HepG2 (cell line): Measurements from ENCODE around the gene KRTAP10-6.
"Not testable (repeated sequence)": the region's sequence is repeated elsewhere in the genome, so short reads cannot be mapped to it uniquely, and the experiment has no call there.

Source experiments
- EZH2 ChIP-seq: conservative IDR thresholded peaks from 2 replicates; pipeline ENCODE4 v1.6.1; 2012; ENCODE audit warnings: mild to moderate bottlenecking, low read depth, low read length, moderate library complexity
- FOXO1 ChIP-seq: sonication (generic); formaldehyde crosslinking; IDR thresholded peaks from 2 replicates; pipeline ENCODE4 v1.4.0; 2020; ENCODE audit warnings: missing genetic modification reagents
- JUND ChIP-seq: sonication (generic); formaldehyde crosslinking; IDR thresholded peaks from 2 replicates; pipeline ENCODE4 v1.8.0; 2022; ENCODE audit warnings: mild to moderate bottlenecking, missing genetic modification reagents
- KAT7 ChIP-seq: IDR thresholded peaks from 2 replicates; pipeline ENCODE4 v1.6.1; 2018; ENCODE audit warnings: borderline replicate concordance, missing compliant biosample characterization
- SMAD3 ChIP-seq: sonication (generic); formaldehyde crosslinking; IDR thresholded peaks from 2 replicates; pipeline ENCODE4 v1.4.0; 2020; ENCODE audit warnings: missing genetic modification reagents
- ZFP41 ChIP-seq: sonication (generic); formaldehyde crosslinking; IDR thresholded peaks from 2 replicates; pipeline ENCODE4 v1.4.0; 2020; ENCODE audit warnings: mild to moderate bottlenecking, missing genetic modification reagents, borderline replicate concordance
- ZNF777 ChIP-seq: sonication (generic); formaldehyde crosslinking; IDR thresholded peaks from 2 replicates; pipeline ENCODE4 v1.4.0; 2020; ENCODE audit warnings: missing genetic modification reagents
- ZSCAN20 ChIP-seq: sonication (generic); formaldehyde crosslinking; IDR thresholded peaks from 2 replicates; pipeline ENCODE4 v1.4.0; 2020; ENCODE audit warnings: missing genetic modification reagents, mild to moderate bottlenecking, borderline replicate concordance
- TF ChIP-seq, protein P1 (sequence below), 2 experiments: sonication (generic) in 1 of 2; formaldehyde crosslinking in 1 of 2; IDR thresholded peaks; 2 replicates each; pipeline versions ENCODE4 v1.5.1 to v1.6.1; 2011 to 2020; ENCODE audit warnings: borderline replicate concordance in 1 of 2, low read depth in 1 of 2, low read length in 1 of 2, mild to moderate bottlenecking in 1 of 2, missing genetic modification reagents in 1 of 2, moderate library complexity in 1 of 2
- TF ChIP-seq, protein P2 (sequence below): sonication (generic); formaldehyde crosslinking; IDR thresholded peaks from one replicate; pipeline ENCODE4 v1.5.1; 2020; ENCODE audit warnings: mild to moderate bottlenecking, missing genetic modification reagents; ENCODE audit errors: not compliant biosample characterization
- TF ChIP-seq, protein P3 (sequence below): sonication (generic); formaldehyde crosslinking; IDR thresholded peaks from 2 replicates; pipeline ENCODE4 v1.4.0; 2020; ENCODE audit warnings: missing genetic modification reagents

DNA sequence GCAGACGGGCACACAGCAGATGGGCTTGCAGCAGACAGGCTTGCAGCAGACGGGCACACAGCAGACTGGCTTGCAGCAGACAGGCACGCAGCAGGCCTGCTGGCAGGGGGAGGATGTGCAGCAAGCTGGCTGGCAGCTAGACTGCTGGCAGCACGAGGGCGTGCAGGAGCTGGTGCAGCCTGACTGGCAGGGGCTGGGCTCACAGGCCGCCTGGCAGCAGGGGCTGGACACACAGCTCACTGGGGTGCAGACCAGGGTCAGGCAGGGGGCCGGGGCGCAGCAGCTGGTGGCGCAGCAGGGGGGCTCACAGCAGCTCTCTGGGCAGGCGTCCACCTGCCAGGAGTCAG lies 34.0 kb downstream of the KRTAP10-6 start:
- TF ChIP-seq, protein P1, sequence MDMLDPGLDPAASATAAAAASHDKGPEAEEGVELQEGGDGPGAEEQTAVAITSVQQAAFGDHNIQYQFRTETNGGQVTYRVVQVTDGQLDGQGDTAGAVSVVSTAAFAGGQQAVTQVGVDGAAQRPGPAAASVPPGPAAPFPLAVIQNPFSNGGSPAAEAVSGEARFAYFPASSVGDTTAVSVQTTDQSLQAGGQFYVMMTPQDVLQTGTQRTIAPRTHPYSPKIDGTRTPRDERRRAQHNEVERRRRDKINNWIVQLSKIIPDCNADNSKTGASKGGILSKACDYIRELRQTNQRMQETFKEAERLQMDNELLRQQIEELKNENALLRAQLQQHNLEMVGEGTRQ (IDR thresholded peaks at IDR 0.05; ENCODE audit: low read depth, low read length): not testable (repeated sequence)
- TF ChIP-seq, protein P1 (CRISPR knock-in tag; IDR thresholded peaks at IDR 0.05; ENCODE audit: borderline replicate concordance): not testable (repeated sequence)
- not testable (repeated sequence) for TF ChIP-seq ZNF777 (CRISPR knock-in tag); SMAD3; EZH2; ZFP41 (CRISPR knock-in tag); FOXO1 (CRISPR knock-in tag); ZSCAN20; KAT7 (CRISPR knock-in tag); JUND
- TF ChIP-seq, protein P2, sequence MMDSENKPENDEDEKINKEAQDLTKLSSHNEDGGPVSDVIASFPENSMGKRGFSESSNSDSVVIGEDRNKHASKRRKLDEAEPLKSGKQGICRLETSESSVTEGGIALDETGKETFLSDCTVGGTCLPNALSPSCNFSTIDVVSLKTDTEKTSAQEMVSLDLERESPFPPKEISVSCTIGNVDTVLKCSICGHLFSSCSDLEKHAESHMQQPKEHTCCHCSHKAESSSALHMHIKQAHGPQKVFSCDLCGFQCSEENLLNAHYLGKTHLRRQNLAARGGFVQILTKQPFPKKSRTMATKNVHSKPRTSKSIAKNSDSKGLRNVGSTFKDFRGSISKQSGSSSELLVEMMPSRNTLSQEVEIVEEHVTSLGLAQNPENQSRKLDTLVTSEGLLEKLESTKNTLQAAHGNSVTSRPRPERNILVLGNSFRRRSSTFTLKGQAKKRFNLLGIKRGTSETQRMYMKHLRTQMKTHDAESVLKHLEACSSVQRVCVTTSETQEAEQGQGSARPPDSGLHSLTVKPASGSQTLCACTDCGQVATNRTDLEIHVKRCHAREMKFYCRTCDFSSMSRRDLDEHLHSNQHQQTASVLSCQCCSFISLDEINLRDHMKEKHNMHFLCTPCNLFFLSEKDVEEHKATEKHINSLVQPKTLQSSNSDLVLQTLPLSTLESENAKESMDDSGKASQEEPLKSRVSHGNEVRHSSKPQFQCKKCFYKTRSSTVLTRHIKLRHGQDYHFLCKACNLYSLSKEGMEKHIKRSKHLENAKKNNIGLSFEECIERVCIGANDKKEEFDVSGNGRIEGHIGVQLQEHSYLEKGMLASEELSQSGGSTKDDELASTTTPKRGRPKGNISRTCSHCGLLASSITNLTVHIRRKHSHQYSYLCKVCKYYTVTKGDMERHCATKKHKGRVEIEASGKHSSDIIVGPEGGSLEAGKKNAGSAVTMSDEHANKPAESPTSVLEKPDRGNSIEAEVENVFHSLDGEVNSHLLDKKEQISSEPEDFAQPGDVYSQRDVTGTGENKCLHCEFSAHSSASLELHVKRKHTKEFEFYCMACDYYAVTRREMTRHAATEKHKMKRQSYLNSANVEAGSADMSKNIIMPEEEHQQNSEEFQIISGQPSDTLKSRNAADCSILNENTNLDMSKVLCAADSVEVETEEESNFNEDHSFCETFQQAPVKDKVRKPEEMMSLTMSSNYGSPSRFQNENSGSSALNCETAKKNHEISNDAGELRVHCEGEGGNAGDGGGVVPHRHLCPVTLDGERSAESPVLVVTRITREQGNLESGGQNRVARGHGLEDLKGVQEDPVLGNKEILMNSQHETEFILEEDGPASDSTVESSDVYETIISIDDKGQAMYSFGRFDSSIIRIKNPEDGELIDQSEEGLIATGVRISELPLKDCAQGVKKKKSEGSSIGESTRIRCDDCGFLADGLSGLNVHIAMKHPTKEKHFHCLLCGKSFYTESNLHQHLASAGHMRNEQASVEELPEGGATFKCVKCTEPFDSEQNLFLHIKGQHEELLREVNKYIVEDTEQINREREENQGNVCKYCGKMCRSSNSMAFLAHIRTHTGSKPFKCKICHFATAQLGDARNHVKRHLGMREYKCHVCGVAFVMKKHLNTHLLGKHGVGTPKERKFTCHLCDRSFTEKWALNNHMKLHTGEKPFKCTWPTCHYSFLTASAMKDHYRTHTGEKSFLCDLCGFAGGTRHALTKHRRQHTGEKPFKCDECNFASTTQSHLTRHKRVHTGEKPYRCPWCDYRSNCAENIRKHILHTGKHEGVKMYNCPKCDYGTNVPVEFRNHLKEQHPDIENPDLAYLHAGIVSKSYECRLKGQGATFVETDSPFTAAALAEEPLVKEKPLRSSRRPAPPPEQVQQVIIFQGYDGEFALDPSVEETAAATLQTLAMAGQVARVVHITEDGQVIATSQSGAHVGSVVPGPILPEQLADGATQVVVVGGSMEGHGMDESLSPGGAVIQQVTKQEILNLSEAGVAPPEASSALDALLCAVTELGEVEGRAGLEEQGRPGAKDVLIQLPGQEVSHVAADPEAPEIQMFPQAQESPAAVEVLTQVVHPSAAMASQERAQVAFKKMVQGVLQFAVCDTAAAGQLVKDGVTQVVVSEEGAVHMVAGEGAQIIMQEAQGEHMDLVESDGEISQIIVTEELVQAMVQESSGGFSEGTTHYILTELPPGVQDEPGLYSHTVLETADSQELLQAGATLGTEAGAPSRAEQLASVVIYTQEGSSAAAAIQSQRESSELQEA (CRISPR knock-in tag): not testable (repeated sequence)
- TF ChIP-seq, protein P3, sequence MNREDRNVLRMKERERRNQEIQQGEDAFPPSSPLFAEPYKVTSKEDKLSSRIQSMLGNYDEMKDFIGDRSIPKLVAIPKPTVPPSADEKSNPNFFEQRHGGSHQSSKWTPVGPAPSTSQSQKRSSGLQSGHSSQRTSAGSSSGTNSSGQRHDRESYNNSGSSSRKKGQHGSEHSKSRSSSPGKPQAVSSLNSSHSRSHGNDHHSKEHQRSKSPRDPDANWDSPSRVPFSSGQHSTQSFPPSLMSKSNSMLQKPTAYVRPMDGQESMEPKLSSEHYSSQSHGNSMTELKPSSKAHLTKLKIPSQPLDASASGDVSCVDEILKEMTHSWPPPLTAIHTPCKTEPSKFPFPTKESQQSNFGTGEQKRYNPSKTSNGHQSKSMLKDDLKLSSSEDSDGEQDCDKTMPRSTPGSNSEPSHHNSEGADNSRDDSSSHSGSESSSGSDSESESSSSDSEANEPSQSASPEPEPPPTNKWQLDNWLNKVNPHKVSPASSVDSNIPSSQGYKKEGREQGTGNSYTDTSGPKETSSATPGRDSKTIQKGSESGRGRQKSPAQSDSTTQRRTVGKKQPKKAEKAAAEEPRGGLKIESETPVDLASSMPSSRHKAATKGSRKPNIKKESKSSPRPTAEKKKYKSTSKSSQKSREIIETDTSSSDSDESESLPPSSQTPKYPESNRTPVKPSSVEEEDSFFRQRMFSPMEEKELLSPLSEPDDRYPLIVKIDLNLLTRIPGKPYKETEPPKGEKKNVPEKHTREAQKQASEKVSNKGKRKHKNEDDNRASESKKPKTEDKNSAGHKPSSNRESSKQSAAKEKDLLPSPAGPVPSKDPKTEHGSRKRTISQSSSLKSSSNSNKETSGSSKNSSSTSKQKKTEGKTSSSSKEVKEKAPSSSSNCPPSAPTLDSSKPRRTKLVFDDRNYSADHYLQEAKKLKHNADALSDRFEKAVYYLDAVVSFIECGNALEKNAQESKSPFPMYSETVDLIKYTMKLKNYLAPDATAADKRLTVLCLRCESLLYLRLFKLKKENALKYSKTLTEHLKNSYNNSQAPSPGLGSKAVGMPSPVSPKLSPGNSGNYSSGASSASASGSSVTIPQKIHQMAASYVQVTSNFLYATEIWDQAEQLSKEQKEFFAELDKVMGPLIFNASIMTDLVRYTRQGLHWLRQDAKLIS (CRISPR knock-in tag): not testable (repeated sequence)
